Measurements from ENCODE around the gene GLCE.

The GLCE gene

DNA sequence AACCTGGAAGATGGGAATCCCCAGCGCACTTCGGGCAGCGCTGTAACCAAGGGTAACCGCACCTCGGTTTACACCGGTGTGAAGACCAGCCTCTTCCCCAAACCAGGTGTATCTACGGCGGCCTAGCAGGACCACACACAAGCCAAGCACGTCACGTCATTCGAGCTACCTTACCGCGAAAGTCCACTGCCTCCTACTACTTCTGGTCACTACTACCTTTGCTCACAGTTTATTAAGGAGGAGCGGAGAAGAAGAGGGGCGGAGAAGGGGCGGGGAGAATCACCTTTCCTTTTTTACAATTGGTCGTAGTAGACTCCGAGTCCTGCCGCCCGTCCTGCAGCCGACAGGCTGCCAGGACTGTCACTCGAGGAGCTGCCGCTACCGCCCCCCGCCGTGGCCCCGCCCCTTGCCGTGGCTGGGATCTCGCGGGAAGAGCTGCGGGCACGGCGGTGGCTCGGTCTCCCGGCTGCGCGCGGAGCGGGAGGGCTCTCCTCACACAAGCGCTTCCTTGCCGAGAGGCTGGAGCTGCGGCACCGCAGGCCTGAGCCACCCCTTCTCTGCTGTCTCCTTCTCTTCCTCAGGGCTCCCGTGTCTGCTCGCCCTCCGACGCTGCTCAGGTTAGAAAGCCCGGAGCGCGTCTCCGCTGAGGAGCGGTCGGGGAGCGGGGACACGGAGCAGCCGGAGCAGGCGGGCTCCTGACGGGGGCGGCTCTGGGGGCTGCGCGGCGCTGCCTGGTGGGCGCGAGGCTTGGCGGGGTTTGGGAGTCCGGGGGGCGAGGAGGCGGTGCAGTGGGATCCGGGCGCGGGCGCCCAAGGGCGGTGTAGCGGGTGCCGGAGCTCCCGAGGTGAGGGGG is at the start of gene GLCE:
GLCE (plus strand) TSS at position 495 of the 853 bp plus-strand sequence. CDS start 95,172 bp downstream, outside the sequence.
- peak; percentile 98 for DNase-seq (ENCODE audit: low spot score)
- TF ChIP-seq, protein P1, sequence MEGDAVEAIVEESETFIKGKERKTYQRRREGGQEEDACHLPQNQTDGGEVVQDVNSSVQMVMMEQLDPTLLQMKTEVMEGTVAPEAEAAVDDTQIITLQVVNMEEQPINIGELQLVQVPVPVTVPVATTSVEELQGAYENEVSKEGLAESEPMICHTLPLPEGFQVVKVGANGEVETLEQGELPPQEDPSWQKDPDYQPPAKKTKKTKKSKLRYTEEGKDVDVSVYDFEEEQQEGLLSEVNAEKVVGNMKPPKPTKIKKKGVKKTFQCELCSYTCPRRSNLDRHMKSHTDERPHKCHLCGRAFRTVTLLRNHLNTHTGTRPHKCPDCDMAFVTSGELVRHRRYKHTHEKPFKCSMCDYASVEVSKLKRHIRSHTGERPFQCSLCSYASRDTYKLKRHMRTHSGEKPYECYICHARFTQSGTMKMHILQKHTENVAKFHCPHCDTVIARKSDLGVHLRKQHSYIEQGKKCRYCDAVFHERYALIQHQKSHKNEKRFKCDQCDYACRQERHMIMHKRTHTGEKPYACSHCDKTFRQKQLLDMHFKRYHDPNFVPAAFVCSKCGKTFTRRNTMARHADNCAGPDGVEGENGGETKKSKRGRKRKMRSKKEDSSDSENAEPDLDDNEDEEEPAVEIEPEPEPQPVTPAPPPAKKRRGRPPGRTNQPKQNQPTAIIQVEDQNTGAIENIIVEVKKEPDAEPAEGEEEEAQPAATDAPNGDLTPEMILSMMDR (IDR thresholded peaks at IDR 0.05; ENCODE audit: extremely low read depth, insufficient read depth, missing control alignments): no peak
- in situ Hi-C loops (cut with MboI; ENCODE audit: low pct_unique_long_range_greater_than_20kb, low sequenced_read_pairs, unreplicated experiment): no loop called here

DNA sequence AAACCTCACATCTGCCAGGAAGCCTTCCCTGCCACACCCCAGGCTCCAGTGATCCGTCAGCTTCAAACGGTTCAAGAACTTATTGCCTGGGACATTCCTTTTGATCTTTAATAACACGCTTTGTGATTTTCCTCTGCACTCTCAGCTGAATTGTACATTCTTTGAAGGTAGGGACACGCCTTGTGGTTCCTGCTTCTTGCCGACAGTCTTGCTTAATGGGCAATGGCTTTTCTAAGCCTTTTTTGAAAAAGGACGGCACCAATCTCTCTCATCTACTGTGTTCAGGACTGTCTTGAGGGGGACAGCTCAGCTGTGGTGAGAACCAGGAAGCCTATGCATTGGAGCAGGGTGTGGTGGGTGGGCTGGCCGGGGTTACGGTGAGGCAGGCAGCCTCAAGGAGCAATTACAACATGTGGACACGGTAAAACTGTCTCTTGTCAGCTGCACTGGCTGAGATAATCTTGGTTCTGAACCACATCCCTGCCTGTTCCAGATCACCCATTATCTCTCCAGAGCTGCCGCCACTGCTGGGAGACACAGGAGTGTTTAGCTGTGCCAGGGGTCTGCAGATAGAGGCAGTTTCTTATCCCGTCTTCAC is 46.0 kb upstream of the GLCE start:
- in situ Hi-C loops (cut with MboI; ENCODE audit: low pct_unique_long_range_greater_than_20kb, low sequenced_read_pairs, unreplicated experiment): no loop called here
- no peak for DNase-seq (ENCODE audit: low spot score)
- TF ChIP-seq, protein P1 (IDR thresholded peaks at IDR 0.05; ENCODE audit: extremely low read depth, insufficient read depth, missing control alignments): no peak

DNA sequence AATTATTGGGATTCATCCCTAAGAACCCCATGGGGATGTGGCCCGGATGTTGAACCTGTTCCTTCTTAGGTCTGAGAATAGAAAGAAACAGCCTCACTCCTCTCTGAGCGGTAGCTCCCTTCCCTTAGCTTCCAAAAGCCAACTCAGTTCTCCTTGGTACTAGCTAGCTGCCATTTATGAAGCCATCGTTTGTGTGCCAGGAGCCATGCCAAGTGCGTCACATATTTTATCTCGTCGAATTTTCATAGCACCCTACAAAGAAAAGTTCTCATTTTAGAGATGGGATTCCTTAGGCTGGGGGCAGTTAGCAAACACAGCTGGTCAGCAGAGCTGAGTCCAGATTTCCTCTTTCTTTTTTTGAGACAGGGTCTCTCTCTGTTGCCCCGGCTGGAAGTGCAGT is 45.4 kb upstream of the GLCE start:
- TF ChIP-seq, protein P1 (IDR thresholded peaks at IDR 0.05; ENCODE audit: extremely low read depth, insufficient read depth, missing control alignments): no peak
- in situ Hi-C loops (cut with MboI; ENCODE audit: low pct_unique_long_range_greater_than_20kb, low sequenced_read_pairs, unreplicated experiment): no loop called here
- no peak for DNase-seq (ENCODE audit: low spot score)

DNA sequence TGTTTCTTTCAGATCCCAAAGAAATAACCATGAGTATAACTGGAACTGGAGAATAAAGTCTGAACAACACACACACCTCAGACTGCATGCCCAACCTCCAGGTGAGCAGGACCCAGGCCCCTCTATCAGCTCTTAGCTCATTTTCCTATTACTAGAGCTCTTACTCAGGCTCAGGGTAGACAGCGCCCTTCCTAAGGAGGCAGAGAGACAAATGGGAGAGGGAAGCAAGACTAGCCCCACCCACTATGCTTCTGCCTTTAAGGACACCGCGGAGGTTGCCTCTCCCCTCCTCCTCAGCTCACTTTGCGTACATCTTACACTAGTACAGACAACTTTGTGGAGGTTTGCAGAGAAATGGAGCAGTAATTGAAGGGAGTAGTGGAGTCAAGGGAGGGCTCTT is 44.0 kb upstream of the GLCE start:
- in situ Hi-C loops (cut with MboI; ENCODE audit: low pct_unique_long_range_greater_than_20kb, low sequenced_read_pairs, unreplicated experiment): no loop called here
- no peak for DNase-seq (ENCODE audit: low spot score)
- TF ChIP-seq, protein P1 (IDR thresholded peaks at IDR 0.05; ENCODE audit: extremely low read depth, insufficient read depth, missing control alignments): no peak

DNA sequence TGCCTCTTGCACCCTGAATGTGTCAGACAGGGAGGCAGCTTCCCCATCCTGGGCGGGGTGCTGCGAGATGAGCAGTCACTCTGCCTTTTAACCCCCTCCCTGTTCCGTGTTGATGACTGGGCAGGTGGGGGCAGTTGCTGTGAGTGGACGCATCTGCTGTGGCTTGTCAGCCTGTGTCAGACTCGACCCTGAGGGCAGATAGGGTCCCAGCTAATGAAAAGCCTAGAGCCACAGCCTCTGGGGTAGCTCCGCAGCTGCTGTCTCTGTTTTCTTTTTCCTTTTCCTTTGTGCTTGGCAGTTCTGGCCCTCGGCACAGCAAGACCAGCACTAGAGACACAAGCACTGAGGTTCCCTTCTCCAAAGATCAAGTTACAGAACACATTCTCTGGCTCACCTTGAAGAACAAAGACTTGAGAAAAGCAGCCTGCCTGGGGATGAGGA is 43.0 kb upstream of the GLCE start:
- TF ChIP-seq, protein P1 (IDR thresholded peaks at IDR 0.05; ENCODE audit: extremely low read depth, insufficient read depth, missing control alignments): no peak
- in situ Hi-C loops (cut with MboI; ENCODE audit: low pct_unique_long_range_greater_than_20kb, low sequenced_read_pairs, unreplicated experiment): no loop called here
- no peak for DNase-seq (ENCODE audit: low spot score)

DNA sequence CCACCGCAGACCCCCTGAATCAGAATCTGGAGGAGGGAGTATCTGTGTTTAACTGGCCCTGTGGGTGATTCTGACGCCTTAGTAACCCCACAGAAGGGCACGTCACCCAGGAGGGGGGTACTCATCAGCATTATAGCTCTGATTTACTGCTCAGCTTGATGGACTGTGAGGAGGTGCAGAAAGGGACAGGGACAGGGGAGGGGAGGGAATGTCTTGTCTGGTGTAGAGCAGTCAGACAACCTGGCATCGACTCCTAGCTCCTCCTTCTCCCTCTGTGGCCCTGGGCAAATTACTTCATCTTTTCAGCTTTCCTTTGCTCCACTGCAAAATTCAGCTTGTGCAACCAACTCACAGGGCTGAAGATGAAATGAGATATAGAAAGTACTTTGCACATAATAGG is 42.3 kb upstream of the GLCE start:
- in situ Hi-C loops (cut with MboI; ENCODE audit: low pct_unique_long_range_greater_than_20kb, low sequenced_read_pairs, unreplicated experiment): no loop called here
- TF ChIP-seq, protein P1 (IDR thresholded peaks at IDR 0.05; ENCODE audit: extremely low read depth, insufficient read depth, missing control alignments): no peak
- DNase-seq (ENCODE audit: low spot score): no peak

Measured in GM13977 (cell line).